Stimulated activated naive B cell treated with anti-CD40 and anti-IgM and Interleukin-4, amounts not matched to agents 10 μg/mL and 1 μg/mL and 100 μg/mL, for 72 hours (primary cell): ENCODE results near the gene TBC1D8.

Experiments
- ATAC-seq, 2 donors: fragments of 150-1000 bp; cut with Tn5 transposase; replicated peaks; 2 replicates each; pipeline ENCODE4 v1.10.0; 2021; ENCODE audit warnings: moderate library complexity in 1 of 2
- DNase-seq: peaks from one replicate; pipeline ENCODE4 v3.0.0; 2021
- H3K27ac Mint-ChIP-seq: one replicate; pipeline ENCODE4 v1.8.0; 2022; ENCODE audit warnings: mild to moderate bottlenecking, mixed read lengths
- H3K27me3 Mint-ChIP-seq, 2 donors: one replicate each; pipeline ENCODE4 v1.8.0; 2022; ENCODE audit warnings: mixed read lengths in 2 of 2
- H3K36me3 Mint-ChIP-seq, 2 donors: one replicate each; pipeline ENCODE4 v1.8.0; 2022; ENCODE audit warnings: mixed read lengths in 2 of 2, mild to moderate bottlenecking in 1 of 2
- H3K4me1 Mint-ChIP-seq, 2 donors: one replicate each; pipeline ENCODE4 v1.8.0; 2022; ENCODE audit warnings: mixed read lengths in 2 of 2, mild to moderate bottlenecking in 1 of 2
- H3K4me3 Mint-ChIP-seq, 2 donors: one replicate each; pipeline ENCODE4 v1.8.0; 2022; ENCODE audit warnings: mild to moderate bottlenecking in 2 of 2, mixed read lengths in 2 of 2, moderate library complexity in 1 of 2
- H3K9me3 Mint-ChIP-seq, 2 donors: one replicate each; pipeline ENCODE4 v1.8.0; 2022; ENCODE audit warnings: mixed read lengths in 2 of 2, mild to moderate bottlenecking in 1 of 2

The TBC1D8 gene

DNA sequence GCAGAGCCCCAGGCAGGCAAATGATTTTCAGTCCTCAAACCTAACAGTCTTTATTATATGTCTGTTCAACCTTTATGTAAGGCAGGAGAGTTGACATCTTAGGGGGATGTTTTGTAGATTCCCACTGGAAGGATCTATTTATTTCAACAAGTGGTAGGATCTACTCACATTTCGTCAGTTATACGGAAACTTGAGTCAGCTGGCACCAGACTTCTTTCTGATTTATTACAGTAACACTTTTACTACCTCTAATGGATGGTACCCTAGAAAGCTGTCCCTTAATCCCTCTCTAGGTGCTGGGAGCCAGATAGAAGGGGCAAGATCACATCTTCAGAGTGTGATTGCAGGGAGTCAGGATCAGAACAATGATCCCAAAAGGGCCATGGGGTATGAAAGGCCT lies 151.2 kb downstream of the TBC1D8 start:
- peaks cover 0 to 5% of the 10 kb centered on the region in 2 donors for H3K27me3 Mint-ChIP-seq
- H3K27ac Mint-ChIP-seq: no peak overlapping the region
- peaks cover 30 to 35% of the 10 kb centered on the region in 2 donors for H3K36me3 Mint-ChIP-seq
- H3K4me3 Mint-ChIP-seq: no peak overlapping the region
- peaks cover 25 to 29% of the 10 kb centered on the region in 2 donors for H3K4me1 Mint-ChIP-seq
- peaks cover 3 to 5% of the 10 kb centered on the region in 2 donors for H3K9me3 Mint-ChIP-seq
- no peak for DNase-seq
- ATAC-seq: no peak

DNA sequence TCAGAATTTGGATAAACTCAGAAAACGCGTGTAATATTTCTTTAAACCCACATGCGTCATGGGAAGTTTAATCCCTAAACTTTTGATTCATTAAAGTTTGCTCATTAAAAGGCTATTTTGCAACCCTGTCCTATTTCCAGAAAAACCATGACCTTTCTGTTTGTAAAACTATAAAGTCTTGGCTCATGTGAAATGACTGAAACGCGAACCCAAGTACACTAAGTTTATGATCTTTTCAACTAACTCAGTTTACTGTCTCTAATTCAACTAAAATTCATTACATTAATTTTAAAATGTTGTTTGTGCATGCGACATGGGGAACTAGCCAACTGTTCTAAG lies 153.0 kb downstream of the TBC1D8 start:
- Mint-ChIP-seq H3K4me3 (no peak overlapping the region), H3K27ac (no peak overlapping the region)

DNA sequence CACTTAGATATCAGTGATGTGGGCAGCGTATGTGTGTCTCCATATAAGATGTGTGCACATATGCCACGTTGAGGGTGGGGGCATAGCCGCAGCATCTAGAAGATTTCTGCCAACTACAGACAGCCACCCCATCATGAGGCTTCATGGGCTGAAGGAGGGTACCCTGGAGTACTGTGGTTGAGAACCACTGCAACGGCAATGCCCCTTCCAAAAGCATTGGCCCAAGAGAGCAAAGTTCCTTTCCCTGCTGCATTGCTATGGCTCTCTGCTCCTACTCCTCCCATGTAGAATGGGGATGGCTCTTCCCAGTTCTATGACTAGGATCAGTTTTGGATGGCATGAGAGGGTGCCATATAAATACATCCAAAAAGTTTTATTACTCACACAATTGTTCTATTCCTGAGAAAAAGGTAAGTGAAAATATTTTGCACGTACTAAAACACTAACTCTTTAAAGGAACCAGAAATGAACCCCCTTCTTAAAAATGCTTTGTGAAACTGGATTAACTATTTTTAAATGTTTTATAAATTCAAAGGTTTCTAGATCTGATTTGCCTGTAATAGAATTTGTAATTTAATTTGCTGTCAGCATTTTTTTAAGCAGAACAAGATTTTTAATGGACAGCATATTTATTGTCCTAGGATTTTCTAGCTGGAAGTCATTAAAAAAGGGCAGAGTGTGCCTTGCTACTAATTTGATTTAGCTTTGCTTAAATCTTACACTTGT lies 153.5 kb downstream of the TBC1D8 start:
- Mint-ChIP-seq H3K27ac (no peak overlapping the region), H3K27me3 (peaks cover 0 to 5% of the 10 kb centered on the region in 2 donors), H3K9me3 (peaks cover 3 to 5% of the 10 kb centered on the region in 2 donors), H3K4me3 (no peak overlapping the region), H3K4me1 (peaks cover 7 to 16% of the 10 kb centered on the region in 2 donors), H3K36me3 (peaks cover 7 to 12% of the 10 kb centered on the region in 2 donors)
- ATAC-seq (no peak), DNase-seq (no peak)

More for the DNA sequence above, 153.0 kb downstream of the TBC1D8 start:
- Mint-ChIP-seq H3K4me1 (peaks cover 10 to 14% of the 10 kb centered on the region in 2 donors), H3K27me3 (peaks cover 0 to 5% of the 10 kb centered on the region in 2 donors), H3K9me3 (peaks cover 3 to 5% of the 10 kb centered on the region in 2 donors), H3K36me3 (peaks cover 12 to 17% of the 10 kb centered on the region in 2 donors)
- ATAC-seq: no peak
- no peak for DNase-seq

DNA sequence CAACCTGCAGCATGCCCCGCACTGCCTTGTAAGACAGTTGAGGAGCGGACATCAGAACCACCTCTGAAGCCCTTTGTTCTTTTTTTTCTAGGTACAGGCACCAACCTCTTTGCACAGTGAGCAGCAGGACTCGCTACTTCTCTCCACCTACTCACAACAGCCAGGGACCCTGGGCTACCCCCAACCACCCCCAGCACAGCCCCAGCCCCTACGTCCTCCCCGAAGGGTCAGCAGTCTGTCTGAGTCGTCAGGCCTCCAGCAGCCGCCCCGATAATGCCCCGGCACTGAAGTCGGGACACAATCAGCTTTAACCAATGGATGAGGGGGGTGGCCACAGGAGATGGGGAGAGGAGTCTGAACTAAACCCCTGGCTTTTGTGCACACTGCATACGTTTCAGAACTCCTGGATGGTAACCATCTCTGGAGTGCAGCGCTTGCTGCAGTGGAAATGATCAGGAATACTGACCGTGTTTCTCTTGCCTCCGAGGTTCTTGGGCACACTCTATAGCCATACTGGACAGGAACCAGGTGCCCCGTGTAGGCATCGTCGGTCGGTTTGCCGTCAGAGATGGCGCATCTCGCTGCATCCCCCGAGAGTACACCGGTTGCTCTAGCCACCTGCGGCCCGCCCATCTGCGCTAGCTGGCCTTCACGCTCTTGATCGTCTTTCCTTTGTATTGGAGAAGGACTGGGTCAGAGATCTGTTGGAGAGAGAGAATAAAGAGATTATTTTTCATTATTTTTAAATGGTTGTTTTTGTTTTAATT lies 155.7 kb downstream of the TBC1D8 start:
- Mint-ChIP-seq H3K36me3 (no peaks in the 10 kb centered on the region), H3K27me3 (peaks cover 0 to 5% of the 10 kb centered on the region in 2 donors), H3K4me1 (peaks cover 7 to 18% of the 10 kb centered on the region in 2 donors), H3K27ac (no peak overlapping the region), H3K9me3 (peaks cover 0 to 2% of the 10 kb centered on the region in 2 donors), H3K4me3 (no peak overlapping the region)
- DNase-seq: no peak
- no peak for ATAC-seq

DNA sequence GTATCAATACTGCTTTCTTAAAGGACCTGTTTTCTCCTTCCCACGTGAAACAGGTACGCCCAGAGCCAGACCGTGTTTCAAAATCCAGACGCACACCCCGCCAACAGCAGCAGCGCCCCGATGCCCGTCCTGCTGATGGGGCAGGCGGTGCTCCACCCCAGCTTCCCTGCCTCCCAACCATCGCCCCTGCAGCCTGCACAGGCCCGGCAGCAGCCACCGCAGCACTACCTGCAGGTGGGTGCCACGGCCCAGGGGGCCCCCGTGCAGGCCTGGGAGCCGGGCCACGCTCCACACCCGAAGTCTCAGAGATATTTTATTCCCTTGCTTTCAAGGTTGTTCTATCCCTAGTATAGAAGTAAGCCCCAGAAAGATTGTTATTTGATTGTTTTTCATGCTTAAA lies 157.9 kb downstream of the TBC1D8 start:
- Mint-ChIP-seq H3K36me3 (no peaks in the 10 kb centered on the region), H3K27ac (peak overlapping the region; percentile 51), H3K9me3 (peaks cover 0 to 2% of the 10 kb centered on the region in 2 donors), H3K27me3 (no peaks in the 10 kb centered on the region), H3K4me1 (peaks cover 7 to 18% of the 10 kb centered on the region in 2 donors), H3K4me3 (peak overlapping the region in 1 of 2 donors; percentile 56)
- ATAC-seq (no peak), DNase-seq (no peak)

DNA sequence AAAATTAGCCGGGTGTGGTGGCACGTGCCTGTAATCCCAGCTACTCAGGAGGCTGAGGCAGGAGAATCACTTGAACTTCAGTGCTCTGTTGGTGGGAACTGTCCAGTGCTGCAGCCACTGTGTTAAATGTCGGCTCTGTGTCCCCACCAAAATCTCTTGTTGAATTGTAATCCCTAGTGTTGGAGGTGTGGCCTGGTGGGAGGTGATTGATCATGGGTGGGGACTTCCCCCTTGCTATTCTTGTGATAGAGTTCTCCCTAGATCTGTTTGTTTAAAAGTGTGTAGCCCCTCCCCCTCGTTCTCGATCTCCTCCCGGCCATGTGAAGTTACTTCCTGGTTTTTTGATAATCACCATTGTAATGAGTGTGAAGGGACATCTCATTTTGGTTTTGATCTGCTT lies 158.9 kb downstream of the TBC1D8 start:
- Mint-ChIP-seq H3K4me3 (peak overlapping the region in 1 of 2 donors; percentile 32), H3K27me3 (no peaks in the 10 kb centered on the region), H3K36me3 (no peaks in the 10 kb centered on the region), H3K9me3 (peaks cover 0 to 2% of the 10 kb centered on the region in 2 donors), H3K27ac (no peak overlapping the region), H3K4me1 (peaks cover 7 to 18% of the 10 kb centered on the region in 2 donors)
- DNase-seq (no peak), ATAC-seq (peak; percentile 77 to 85)

DNA sequence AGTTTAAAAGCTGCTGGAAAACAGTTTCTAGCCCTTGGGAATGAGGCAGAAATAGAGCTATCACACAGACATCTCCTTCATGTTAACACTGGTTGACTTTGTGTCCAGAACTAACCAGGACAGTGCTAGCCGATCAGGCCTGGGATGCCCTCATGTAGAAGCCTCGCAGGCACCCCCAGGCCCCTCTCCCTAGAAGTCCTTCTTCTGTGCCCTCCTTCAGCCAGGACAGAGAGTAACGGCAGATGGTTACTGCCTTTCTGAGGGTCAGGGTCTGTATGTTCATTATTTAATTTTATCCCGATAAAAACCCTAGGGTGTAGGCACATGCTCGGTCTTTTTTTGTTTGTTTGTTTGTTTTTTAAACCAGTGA lies 159.8 kb downstream of the TBC1D8 start:
- peaks cover 0 to 2% of the 10 kb centered on the region in 2 donors for H3K9me3 Mint-ChIP-seq
- no peak overlapping the region for H3K4me3 Mint-ChIP-seq
- peaks cover 7 to 18% of the 10 kb centered on the region in 2 donors for H3K4me1 Mint-ChIP-seq
- ATAC-seq: no peak
- H3K27ac Mint-ChIP-seq: no peak overlapping the region
- no peaks in the 10 kb centered on the region for H3K36me3 Mint-ChIP-seq
- H3K27me3 Mint-ChIP-seq: no peaks in the 10 kb centered on the region
- DNase-seq: no peak

DNA sequence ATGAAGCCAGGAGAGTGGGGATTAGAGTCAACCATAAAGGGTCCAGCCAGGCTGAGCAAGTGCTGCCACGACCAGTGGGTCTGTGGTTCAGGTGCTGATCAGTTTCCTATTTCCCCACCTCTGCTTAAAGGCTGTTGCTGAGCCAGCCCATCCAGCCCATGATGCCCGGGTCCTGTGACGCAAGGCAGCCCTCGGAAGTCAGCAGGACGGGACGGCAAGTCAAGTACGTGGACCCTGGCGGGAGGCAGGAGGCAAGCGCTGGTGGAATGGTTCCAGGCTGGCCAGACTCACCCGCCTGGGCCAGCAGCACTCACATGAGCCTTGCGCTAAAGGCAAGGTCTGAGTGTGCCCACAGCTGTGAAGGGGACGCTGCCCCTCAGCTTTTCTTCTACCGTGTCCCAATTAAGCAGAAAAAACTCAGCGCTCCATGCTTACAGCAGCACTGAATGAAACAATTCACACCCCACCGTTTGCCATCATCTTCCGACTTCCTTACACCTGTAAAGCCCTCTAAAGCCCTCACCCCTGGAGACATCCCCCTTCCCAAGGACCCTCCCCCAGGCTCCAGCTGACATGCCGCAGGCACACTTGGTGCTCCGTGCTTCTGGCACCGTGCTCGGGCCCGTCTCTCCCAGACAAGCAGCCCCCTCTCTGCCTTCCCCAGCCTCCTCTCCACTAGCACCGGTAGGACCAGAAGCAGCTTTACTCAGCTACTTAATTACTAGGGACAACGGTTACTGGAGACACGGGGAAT lies 160.4 kb downstream of the TBC1D8 start:
- Mint-ChIP-seq H3K27ac (no peak overlapping the region), H3K9me3 (peaks cover 0 to 2% of the 10 kb centered on the region in 2 donors), H3K36me3 (no peaks in the 10 kb centered on the region), H3K4me3 (no peak overlapping the region), H3K27me3 (no peaks in the 10 kb centered on the region), H3K4me1 (peaks cover 7 to 18% of the 10 kb centered on the region in 2 donors)
- ATAC-seq (no peak), DNase-seq (no peak)

DNA sequence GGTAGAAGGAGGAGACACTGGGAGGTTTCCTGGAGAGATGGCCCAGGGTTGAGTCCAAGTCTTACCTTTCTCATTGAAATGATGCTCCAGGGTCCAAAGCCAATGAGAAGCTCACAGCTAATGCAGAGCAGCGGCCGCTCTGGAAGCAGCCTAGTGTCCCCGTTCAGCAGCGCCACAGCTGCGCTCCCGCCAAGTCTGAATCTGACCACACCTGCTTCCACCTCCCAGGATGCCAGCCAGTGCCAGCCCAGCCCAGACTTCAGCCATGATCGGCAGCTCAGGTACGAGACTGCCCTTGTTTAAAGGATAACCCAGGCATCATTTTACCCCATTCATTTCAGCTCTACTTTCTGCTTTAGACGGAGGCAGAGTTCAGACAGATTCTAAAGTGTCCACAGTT lies 161.0 kb downstream of the TBC1D8 start:
- ATAC-seq: no peak

DNA sequence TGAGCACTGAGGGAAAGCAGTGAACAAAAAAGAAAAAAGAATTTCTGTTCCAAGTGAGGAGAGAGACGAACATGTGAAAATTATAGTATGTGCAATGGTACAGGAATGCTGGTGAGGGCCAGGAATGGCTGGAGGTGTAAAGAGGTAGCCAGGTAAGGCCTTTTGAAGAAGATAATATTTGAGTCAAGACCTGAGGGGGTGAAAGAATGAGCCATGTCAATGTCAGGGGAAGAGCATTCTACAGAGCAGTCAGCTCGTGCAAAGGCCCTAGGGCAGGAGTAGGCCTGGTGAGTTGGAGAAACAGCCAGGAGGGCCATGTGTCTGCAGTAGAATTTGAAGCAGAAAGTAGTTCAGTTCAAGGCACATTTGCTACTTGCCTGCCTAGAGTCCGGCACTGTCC lies 161.5 kb downstream of the TBC1D8 start:
- Mint-ChIP-seq H3K36me3 (no peaks in the 10 kb centered on the region), H3K27ac (no peak overlapping the region), H3K4me3 (no peak overlapping the region), H3K9me3 (peaks cover 0 to 2% of the 10 kb centered on the region in 2 donors), H3K27me3 (peaks cover 5 to 6% of the 10 kb centered on the region in 2 donors), H3K4me1 (peaks cover 10 to 18% of the 10 kb centered on the region in 2 donors)
- ATAC-seq (no peak), DNase-seq (no peak)

More for the DNA sequence above, 161.0 kb downstream of the TBC1D8 start:
- Mint-ChIP-seq H3K4me1 (peaks cover 7 to 18% of the 10 kb centered on the region in 2 donors), H3K4me3 (no peak overlapping the region), H3K27ac (no peak overlapping the region), H3K9me3 (peaks cover 0 to 2% of the 10 kb centered on the region in 2 donors), H3K36me3 (no peaks in the 10 kb centered on the region), H3K27me3 (peaks cover under 1% of the 10 kb centered on the region in 2 donors)
- DNase-seq: no peak

DNA sequence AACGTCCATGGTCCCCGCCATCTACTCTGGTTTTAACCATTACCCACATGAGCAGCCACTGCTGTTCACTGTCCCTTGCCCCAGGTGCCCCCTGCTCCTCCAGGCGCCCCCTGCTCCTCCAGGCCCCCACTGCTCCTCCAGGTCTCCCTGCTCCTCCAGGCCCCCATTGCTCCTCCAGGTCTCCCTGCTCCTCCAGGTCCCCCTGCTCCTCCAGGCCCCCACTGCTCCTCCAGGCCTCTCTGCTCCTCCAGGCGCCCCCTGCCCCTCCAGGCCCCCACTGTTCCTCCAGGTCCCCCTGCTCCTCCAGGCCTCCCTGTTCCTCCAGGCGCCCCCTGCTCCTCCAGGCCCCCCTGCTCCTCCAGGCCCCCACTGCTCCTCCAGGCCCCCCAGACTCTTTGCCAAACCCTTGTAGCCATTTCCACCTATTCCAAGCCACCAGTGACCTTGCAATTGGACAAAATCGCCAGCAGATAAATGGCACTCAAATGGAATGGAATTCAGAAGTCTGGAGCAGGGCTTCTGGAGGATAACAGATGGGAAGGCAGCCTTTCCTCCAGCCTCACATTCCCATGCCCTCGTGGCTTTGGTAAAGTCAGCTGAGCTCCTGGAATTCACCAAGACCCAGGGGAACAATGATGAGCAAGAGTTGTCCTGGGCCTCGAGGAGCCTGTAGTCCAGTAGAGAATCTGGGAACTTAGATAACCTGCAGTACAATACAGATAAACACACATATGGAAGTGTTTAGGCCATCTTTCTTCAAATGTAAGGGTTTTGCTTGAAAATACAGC lies 162.4 kb downstream of the TBC1D8 start:
- DNase-seq (no peak), ATAC-seq (no peak)
- Mint-ChIP-seq H3K4me1 (peaks cover 10 to 18% of the 10 kb centered on the region in 2 donors), H3K27me3 (peaks cover 5 to 6% of the 10 kb centered on the region in 2 donors), H3K36me3 (no peaks in the 10 kb centered on the region), H3K9me3 (peaks cover 0 to 2% of the 10 kb centered on the region in 2 donors), H3K4me3 (no peak overlapping the region), H3K27ac (peak overlapping the region; percentile 11)

DNA sequence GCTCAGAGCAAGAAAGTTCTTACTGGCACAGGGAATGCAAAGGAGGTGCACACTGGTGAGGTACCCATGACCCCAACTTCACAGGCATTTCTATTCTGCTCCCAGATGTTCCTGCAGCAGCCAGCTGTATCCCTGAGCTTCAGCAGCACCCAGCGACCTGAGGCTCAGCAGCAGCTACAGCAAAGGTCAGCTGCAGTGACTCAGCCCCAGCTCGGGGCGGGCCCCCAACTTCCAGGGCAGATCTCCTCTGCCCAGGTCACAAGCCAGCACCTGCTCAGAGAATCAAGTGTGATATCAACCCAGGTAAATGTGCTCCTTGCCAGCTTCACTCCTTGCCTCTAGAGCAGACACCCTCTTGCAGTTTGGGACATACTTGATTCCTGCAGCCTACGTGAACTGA lies 163.2 kb downstream of the TBC1D8 start:
- no peak for ATAC-seq
- Mint-ChIP-seq H3K27ac (no peak overlapping the region), H3K4me1 (peaks cover 10 to 13% of the 10 kb centered on the region in 2 donors), H3K27me3 (peaks cover 5 to 6% of the 10 kb centered on the region in 2 donors), H3K4me3 (no peak overlapping the region), H3K36me3 (no peaks in the 10 kb centered on the region), H3K9me3 (peaks cover 0 to 2% of the 10 kb centered on the region in 2 donors)
- DNase-seq: no peak

DNA sequence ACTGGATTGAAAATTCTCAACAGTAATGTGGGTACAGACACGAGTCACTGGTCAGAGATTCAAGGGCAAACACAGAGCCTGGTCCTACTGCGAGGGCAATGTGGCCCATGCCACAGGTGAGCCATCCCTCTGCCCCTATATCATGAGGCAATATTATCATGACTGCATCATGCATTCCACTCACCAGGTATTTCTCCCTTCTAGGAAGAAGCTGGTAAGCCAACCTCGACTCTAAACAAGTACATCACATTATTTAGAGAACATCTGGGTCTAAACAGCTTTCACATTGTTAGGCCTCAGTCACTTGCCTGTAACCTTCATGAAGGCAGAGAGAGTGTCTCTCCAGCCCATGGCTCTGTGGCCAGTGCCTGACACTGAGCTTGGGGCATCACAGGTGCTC lies 163.6 kb downstream of the TBC1D8 start:
- Mint-ChIP-seq H3K27ac (no peak overlapping the region), H3K36me3 (no peaks in the 10 kb centered on the region), H3K27me3 (peaks cover 7 to 9% of the 10 kb centered on the region in 2 donors), H3K4me1 (peaks cover 8 to 10% of the 10 kb centered on the region in 2 donors), H3K4me3 (no peak overlapping the region), H3K9me3 (peaks cover 0 to 2% of the 10 kb centered on the region in 2 donors)
- no peak for ATAC-seq
- DNase-seq: no peak
